OCI-LY7 (cell line): ENCODE measurements around the gene MMADHC. TPM values are rescaled to one million over a fixed set of nuclear protein-coding genes. Genes with fewer than 3 reads are reported as not detected.

Source experiments
- Bru-seq: library from RNA; stranded (reverse); fragments of 400-500 nt; gene quantifications from one replicate; lab custom pipeline; 2021; lab: Mats Ljungman, UMichigan
- BruChase-seq, 2 experiments: library from RNA; stranded (reverse); fragments of 400-500 nt; gene quantifications; one replicate each; lab custom pipeline; 2021; lab: Mats Ljungman, UMichigan
- BruUV-seq: library from RNA; stranded (reverse); fragments of 400-500 nt; replicated peaks from 2 replicates; lab custom pipeline; 2021; lab: Mats Ljungman, UMichigan
- CTCF ChIA-PET: fragments of 300-600 bp; sonication (Branson Sonifier 250); formaldehyde crosslinking; loops from one replicate; lab custom pipeline; 2022; ENCODE audit warnings: antibody characterized with exemption; ENCODE audit not compliant: unreplicated experiment; lab: Charles Lee
- POLR2A ChIA-PET: fragments of 300-600 bp; sonication (Branson Sonifier 250); formaldehyde crosslinking; loops from one replicate; lab custom pipeline; 2022; ENCODE audit warnings: antibody characterized with exemption; lab: Charles Lee
- DNase-seq: peaks from one replicate; pipeline ENCODE4 v3.0.0-alpha.2; 2015; ENCODE audit warnings: low spot score
- H2AFZ ChIP-seq: fragments of 200-600 bp; sonication (generic), shearing (Covaris generic); 2 replicates; pipeline ENCODE4 v1.6.1; 2014; ENCODE audit warnings: mild to moderate bottlenecking, antibody characterized with exemption, low read length, moderate library complexity
- H3K27ac ChIP-seq: fragments of 200-600 bp; sonication (generic); 2 replicates; pipeline ENCODE4 v1.5.1; 2014; ENCODE audit warnings: mixed run types, low read depth, mild to moderate bottlenecking, moderate library complexity, low read length, inconsistent platforms; ENCODE audit not compliant: poor library complexity, severe bottlenecking
- H3K36me3 ChIP-seq: fragments of 200-600 bp; sonication (generic); 2 replicates; pipeline ENCODE4 v1.6.1; 2014; ENCODE audit warnings: mild to moderate bottlenecking, antibody characterized with exemption, low read length, moderate library complexity, mixed read lengths; ENCODE audit not compliant: insufficient read depth
- H3K4me1 ChIP-seq: fragments of 200-600 bp; sonication (generic); 2 replicates; pipeline ENCODE4 v1.5.1; 2014; ENCODE audit warnings: mild to moderate bottlenecking, low read length; ENCODE audit not compliant: insufficient read depth, poor library complexity, severe bottlenecking
- H3K4me2 ChIP-seq: fragments of 200-600 bp; sonication (generic); 2 replicates; pipeline ENCODE4 v1.6.1; 2014; ENCODE audit warnings: mild to moderate bottlenecking, low read length
- H3K4me3 ChIP-seq: fragments of 200-600 bp; sonication (generic); 2 replicates; pipeline ENCODE4 v1.5.1; 2014; ENCODE audit warnings: mild to moderate bottlenecking, low read depth, low read length; ENCODE audit not compliant: poor library complexity, severe bottlenecking
- H3K79me2 ChIP-seq: fragments of 200-600 bp; sonication (generic); 2 replicates; pipeline ENCODE4 v1.6.1; 2016; ENCODE audit warnings: low read depth, mild to moderate bottlenecking, low read length, moderate library complexity, mixed read lengths; ENCODE audit not compliant: insufficient read depth
- H3K9me2 ChIP-seq: fragments of 200-600 bp; sonication (generic); 2 replicates; pipeline ENCODE4 v1.6.1; 2016; ENCODE audit warnings: mild to moderate bottlenecking, low read length, mixed read lengths; ENCODE audit not compliant: insufficient read depth
- H3K9me3 ChIP-seq: fragments of 200-600 bp; sonication (generic); 2 replicates; pipeline ENCODE4 v1.6.1; 2014; ENCODE audit warnings: mild to moderate bottlenecking, mixed run types, low read length, mixed read lengths
- H4K20me1 ChIP-seq: fragments of 200-600 bp; sonication (generic); 2 replicates; pipeline ENCODE4 v1.6.1; 2014; ENCODE audit warnings: mild to moderate bottlenecking, antibody characterized with exemption, low read length, moderate library complexity, mixed read lengths; ENCODE audit not compliant: insufficient read depth
- CTCF ChIP-seq: fragments of 200-600 bp; sonication (generic); conservative IDR thresholded peaks from 2 replicates; pipeline ENCODE4 v1.5.1; 2014; ENCODE audit warnings: mild to moderate bottlenecking, antibody characterized with exemption, low read length, moderate library complexity, mixed read lengths
- EZH2phosphoT487 ChIP-seq: fragments of 200-600 bp; sonication (generic); IDR thresholded peaks from 2 replicates; pipeline ENCODE4 v1.6.1; 2018; ENCODE audit warnings: low read depth, borderline replicate concordance, mild to moderate bottlenecking, mixed run types, antibody characterized with exemption, low read length, moderate library complexity, mixed read lengths
- intact Hi-C: fragments of 100-400 bp; cut with micrococcal nuclease; formaldehyde crosslinking; loops from one replicate; pipeline ENCODE4 v1.10.0; 2022; ENCODE audit not compliant: unreplicated experiment
- long read RNA-seq: library from polyadenylated mRNA; stranded (forward); transcript quantifications from one replicate; pipeline ENCODE4 v2.0.0, GENCODE V29; 2022
- total RNA-seq, 2 experiments: library from RNA; depleted of rRNA in 1 of 2; stranded (reverse); fragments of >200 nt in 1 of 2; shearing (Covaris generic) in 1 of 2; gene quantifications; 2 replicates each; pipeline ENCODE4 v1.2.3, GENCODE V29; 2014 to 2022

MMADHC gene
- total RNA-seq (2014; rRNA removed; shearing (Covaris generic)) (68.5 and 73.6 TPM in 2 replicates), total RNA-seq (2022) (103 and 115 TPM in 2 replicates), Bru-seq, nascent RNA (percentile 96 among the genes with signal in this experiment), BruChase-seq, experiment 1, labeled RNA remaining after a 6-hour chase (percentile 91 among the genes with signal in this experiment), BruChase-seq, experiment 2, labeled RNA remaining after a 2-hour chase (percentile 93 among the genes with signal in this experiment)
- long read RNA-seq, transcript MMADHC-201 (8 exons, 1,436 nt): major isoform, 103 of 120 reads
- long read RNA-seq, transcript MMADHC-203 (7 exons, 1,726 nt): minor isoform, 7 of 120 reads
- long read RNA-seq, partial matches to known transcripts: 5 of 120 reads
- long read RNA-seq, other reads (novel, unspliced or antisense): 5 of 120 reads

DNA sequence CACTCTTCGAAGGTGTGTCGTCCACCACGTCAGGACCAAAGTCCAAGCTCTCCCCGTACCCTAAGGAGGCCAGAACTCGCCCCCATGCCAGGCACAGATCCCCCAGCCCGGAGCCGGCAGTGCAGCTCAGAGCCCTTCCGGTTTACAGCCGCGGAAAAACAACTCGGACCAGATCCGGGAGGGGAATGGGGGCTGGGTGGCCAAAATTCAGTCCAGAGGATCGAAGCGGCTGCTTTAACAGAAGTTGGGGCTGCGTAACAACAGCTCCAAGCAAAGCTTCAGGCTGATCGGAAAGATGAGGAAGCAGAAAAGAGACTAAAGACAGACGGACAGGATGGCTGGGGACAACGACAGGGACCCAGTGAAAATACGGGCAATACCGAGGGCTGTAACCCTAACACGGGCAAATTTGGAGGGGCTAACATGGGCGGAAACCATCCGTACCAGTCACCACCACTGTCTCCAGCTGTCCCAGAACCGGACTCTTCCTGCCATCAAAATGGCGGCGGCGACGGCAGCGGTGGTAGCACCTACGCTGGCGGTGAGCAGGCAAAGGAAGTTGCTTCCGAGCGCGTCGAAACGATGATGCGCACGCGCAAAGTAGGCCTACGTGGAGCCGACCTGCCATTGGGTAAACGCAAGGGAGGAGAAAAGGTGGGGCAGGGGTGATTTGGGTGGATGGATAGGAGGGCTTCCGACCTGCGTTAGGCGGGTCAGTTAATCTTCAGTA, at the start of gene MMADHC:
TSS of gene MMADHC (minus strand) at position 556 of the 730 bp plus-strand sequence. CDS start 678 bp downstream, outside the sequence.
- Histone ChIP-seq H3K9me2 (no peaks in the 10 kb centered on the region), H3K9me3 (0 out of 2 replicates have a peak, but pooled peaks cover 4% of the 10 kb centered on the region), H2AFZ (peak within 1 kb of the TSS; percentile 96), H3K36me3 (peaks cover 37% of the 10 kb centered on the region), H3K4me2 (peak within 1 kb of the TSS; percentile 83), H4K20me1 (peaks cover 7% of the 10 kb centered on the region; the same call in 1 of the 2 replicates), H3K27ac (peak within 1 kb of the TSS; percentile 88), H3K79me2 (peaks cover 49% of the 10 kb centered on the region), H3K4me1 (peaks cover 20% of the 10 kb centered on the region), H3K4me3 (peak within 1 kb of the TSS; percentile 94)
- BruUV-seq: TSS peak; percentile 71
- TF ChIP-seq CTCF: no peak
- no peak for TF ChIP-seq EZH2phosphoT487
- peak; percentile 97 for DNase-seq
- intact Hi-C loops: loop anchor here (2.0 to 10.0 kb wide), 4 partner anchors 710 to 1827 kb away; partner anchors contain the start of genes EPC2, KIF5C, MBD5 and ORC4
- POLR2A ChIA-PET: interaction anchor here (0.5 to 1.9 kb wide), 5 partner anchors 10 to 1890 kb away, joined by 3 to 10 read pairs (median 4); no protein-coding TSS in a partner anchor
- CTCF ChIA-PET: no interaction called here

- POLR2A ChIA-PET: no interaction called here
Observed at GRCh38 chr2:149634103-149634502, 46.5 kb upstream of the MMADHC start.

More at GRCh38 chr2:149634103-149634502, 46.5 kb upstream of the MMADHC start:
- intact Hi-C loops: no loop called here
- no peak for DNase-seq
- BruUV-seq: no TSS peak
- H3K79me2 ChIP-seq: no peaks in the 10 kb centered on the region
- H3K36me3 ChIP-seq: no peaks in the 10 kb centered on the region
- H4K20me1 ChIP-seq: no peaks in the 10 kb centered on the region
- no peak overlapping the region for H3K27ac ChIP-seq
- H3K4me1 ChIP-seq: no peaks in the 10 kb centered on the region
- H3K4me3 ChIP-seq: no peak overlapping the region
- TF ChIP-seq CTCF (no peak), EZH2phosphoT487 (no peak)
- no peaks in the 10 kb centered on the region for H3K9me2 ChIP-seq
- H3K9me3 ChIP-seq: no peaks in the 10 kb centered on the region
- H2AFZ ChIP-seq: no peak overlapping the region
- H3K4me2 ChIP-seq: no peak overlapping the region
- CTCF ChIA-PET: no interaction called here
